IMR-90 (cell line): ENCODE results near the gene SYT2. TPM values are rescaled to one million over a fixed set of nuclear protein-coding genes. Genes with fewer than 3 reads are reported as not detected.

Source experiments
- ATAC-seq: fragments of 200-7000 bp; cut with Tn5 transposase; 2 replicates; pipeline ENCODE4 v1.9.1; 2020; ENCODE audit warnings: low read depth, mild to moderate bottlenecking, moderate library complexity
- BruUV-seq: library from RNA; stranded (reverse); fragments of 400-500 nt; replicated peaks from 2 replicates; lab custom pipeline; 2021; lab: Mats Ljungman, UMichigan
- CTCF ChIA-PET: fragments of 300-600 bp; formaldehyde crosslinking; extraction: SDS; loops from one replicate; lab custom pipeline; 2021; ENCODE audit warnings: antibody characterized with exemption; lab: Yijun Ruan, JAX
- POLR2A ChIA-PET: fragments of 300-600 bp; sonication (Branson Sonifier 250); formaldehyde crosslinking; loops from one replicate; lab custom pipeline; 2022; ENCODE audit warnings: antibody characterized with exemption; ENCODE audit not compliant: unreplicated experiment; lab: Charles Lee
- DNase-seq: peaks from one replicate; pipeline ENCODE4 v3.0.0; 2013
- H2AFZ ChIP-seq: replicated peaks from 2 replicates; pipeline ENCODE3; 2013; ENCODE audit warnings: low read length, mild to moderate bottlenecking; ENCODE audit not compliant: poor library complexity
- H2AK5ac ChIP-seq: 2 replicates; pipeline ENCODE4 v1.6.1; 2013; ENCODE audit warnings: low read depth, low read length, inconsistent platforms
- H2AK9ac ChIP-seq: replicated peaks from 2 replicates; pipeline ENCODE3; 2013; ENCODE audit warnings: mild to moderate bottlenecking, low read depth, low read length, moderate library complexity; ENCODE audit not compliant: poor library complexity
- H2BK120ac ChIP-seq: 2 replicates; pipeline ENCODE4 v1.6.1; 2013; ENCODE audit warnings: low read depth, low read length, inconsistent platforms
- H2BK15ac ChIP-seq: 3 replicates; pipeline ENCODE4 v1.6.1; 2013; ENCODE audit warnings: low read depth, low read length, inconsistent platforms
- H2BK20ac ChIP-seq: 2 replicates; pipeline ENCODE4 v1.6.1; 2013; ENCODE audit warnings: low read depth, mild to moderate bottlenecking, inconsistent platforms, low read length, moderate library complexity
- H2BK5ac ChIP-seq: 2 replicates; pipeline ENCODE4 v1.6.1; 2013; ENCODE audit warnings: mild to moderate bottlenecking, low read depth, low read length, inconsistent platforms; ENCODE audit not compliant: poor library complexity, severe bottlenecking
- H3K14ac ChIP-seq: replicated peaks from 2 replicates; pipeline ENCODE4 v1.6.1; 2013; ENCODE audit warnings: low read depth, low read length, inconsistent platforms
- H3K18ac ChIP-seq: 2 replicates; pipeline ENCODE4 v1.6.1; 2013; ENCODE audit warnings: low read depth, low read length, control low read depth
- H3K23ac ChIP-seq: 2 replicates; pipeline ENCODE4 v1.6.1; 2013; ENCODE audit warnings: low read depth, low read length, inconsistent platforms
- H3K27ac ChIP-seq: 2 replicates; pipeline ENCODE4 v1.5.1; 2013; ENCODE audit warnings: mild to moderate bottlenecking, control low read depth, low read length; ENCODE audit not compliant: insufficient read depth
- H3K27me3 ChIP-seq: 2 replicates; pipeline ENCODE4 v1.6.1; 2013; ENCODE audit warnings: low read length; ENCODE audit not compliant: control insufficient read depth, insufficient read depth
- H3K36me3 ChIP-seq: 2 replicates; pipeline ENCODE4 v1.6.1; 2013; ENCODE audit warnings: low read length, mixed read lengths; ENCODE audit not compliant: control insufficient read depth, insufficient read depth
- H3K4ac ChIP-seq: 2 replicates; pipeline ENCODE4 v1.6.1; 2013; ENCODE audit warnings: low read depth, low read length, inconsistent platforms
- H3K4me1 ChIP-seq: 2 replicates; pipeline ENCODE4 v1.6.1; 2013; ENCODE audit warnings: low read length, mixed read lengths; ENCODE audit not compliant: control insufficient read depth, insufficient read depth
- H3K4me2 ChIP-seq: 2 replicates; pipeline ENCODE4 v1.6.1; 2013; ENCODE audit warnings: low read depth, mild to moderate bottlenecking, control low read depth, low read length, moderate library complexity
- H3K4me3 ChIP-seq: 2 replicates; pipeline ENCODE4 v1.5.1; 2013; ENCODE audit warnings: low read depth, mild to moderate bottlenecking, control low read depth, low read length, moderate library complexity; ENCODE audit not compliant: insufficient read depth
- H3K56ac ChIP-seq: 2 replicates; pipeline ENCODE4 v1.6.1; 2013; ENCODE audit warnings: low read length, inconsistent platforms; ENCODE audit not compliant: insufficient read depth; ENCODE audit errors: extremely low read depth
- H3K79me1 ChIP-seq, 2 experiments: 2 replicates each; pipeline ENCODE4 v1.6.1; 2013; ENCODE audit warnings: low read length in 2 of 2, inconsistent platforms in 1 of 2, low read depth in 1 of 2
- H3K9ac ChIP-seq: 2 replicates; pipeline ENCODE4 v1.6.1; 2013; ENCODE audit warnings: low read depth, low read length, control low read depth
- H3K9me1 ChIP-seq: 2 replicates; pipeline ENCODE4 v1.6.1; 2013; ENCODE audit warnings: low read length, inconsistent platforms; ENCODE audit not compliant: insufficient read depth
- H3K9me3 ChIP-seq: 2 replicates; pipeline ENCODE4 v1.6.1; 2013; ENCODE audit warnings: low read length; ENCODE audit not compliant: control insufficient read depth, insufficient read depth
- H4K20me1 ChIP-seq: 2 replicates; pipeline ENCODE4 v1.6.1; 2013; ENCODE audit warnings: low read length, inconsistent platforms; ENCODE audit not compliant: insufficient read depth
- H4K5ac ChIP-seq: 2 replicates; pipeline ENCODE4 v1.6.1; 2013; ENCODE audit warnings: mild to moderate bottlenecking, low read depth, low read length, control low read depth
- H4K8ac ChIP-seq, 2 experiments: 2 replicates each; pipeline ENCODE4 v1.6.1; 2013; ENCODE audit warnings: low read depth in 2 of 2, low read length in 2 of 2, control low read depth in 1 of 2, inconsistent platforms in 1 of 2
- H4K91ac ChIP-seq: 2 replicates; pipeline ENCODE4 v1.6.1; 2013; ENCODE audit warnings: low read depth, low read length, inconsistent platforms; ENCODE audit not compliant: insufficient read depth
- BHLHE40 ChIP-seq: fragments of 150-350 bp; IDR thresholded peaks from 2 replicates; pipeline ENCODE4 v1.6.1; 2016; ENCODE audit warnings: mild to moderate bottlenecking, low read depth, low read length
- CEBPB ChIP-seq: IDR thresholded peaks from 2 replicates; pipeline ENCODE4 v1.6.1; 2012; ENCODE audit warnings: low read depth, low read length, improper control_type of control experiment
- CHD1 ChIP-seq: IDR thresholded peaks from 2 replicates; pipeline ENCODE4 v1.6.1; 2012; ENCODE audit warnings: low read depth, low read length, improper control_type of control experiment
- CTCF ChIP-seq: conservative IDR thresholded peaks from 2 replicates; pipeline ENCODE4 v1.5.1; 2012; ENCODE audit warnings: mild to moderate bottlenecking, low read depth, low read length, improper control_type of control experiment
- ELK1 ChIP-seq: fragments of 150-350 bp; IDR thresholded peaks from 2 replicates; pipeline ENCODE4 v1.6.1; 2016; ENCODE audit warnings: low read depth, mild to moderate bottlenecking, low read length, moderate library complexity, borderline replicate concordance
- FOS ChIP-seq: fragments of 150-350 bp; IDR thresholded peaks from 2 replicates; pipeline ENCODE4 v1.6.1; 2016; ENCODE audit warnings: low read depth, low read length
- MAFK ChIP-seq: IDR thresholded peaks from 2 replicates; pipeline ENCODE4 v1.6.1; 2012; ENCODE audit warnings: low read depth, low read length, improper control_type of control experiment
- MAZ ChIP-seq: IDR thresholded peaks from 2 replicates; pipeline ENCODE4 v1.6.1; 2012; ENCODE audit warnings: low read depth, mild to moderate bottlenecking, low read length, improper control_type of control experiment, moderate library complexity, borderline replicate concordance
- MXI1 ChIP-seq: IDR thresholded peaks from 2 replicates; pipeline ENCODE4 v1.6.1; 2012; ENCODE audit warnings: low read depth, mild to moderate bottlenecking, low read length, moderate library complexity, borderline replicate concordance
- NFE2L2 ChIP-seq: fragments of 150-350 bp; IDR thresholded peaks from 2 replicates; pipeline ENCODE4 v1.6.1; 2016; ENCODE audit warnings: low read depth, mild to moderate bottlenecking, low read length
- POLR2A ChIP-seq: IDR thresholded peaks from 2 replicates; pipeline ENCODE4 v1.6.1; 2012; ENCODE audit warnings: mild to moderate bottlenecking, low read depth, low read length
- RAD21 ChIP-seq: IDR thresholded peaks from 2 replicates; pipeline ENCODE4 v1.6.1; 2012; ENCODE audit warnings: low read length, improper control_type of control experiment
- RCOR1 ChIP-seq: IDR thresholded peaks from 2 replicates; pipeline ENCODE4 v1.6.1; 2012; ENCODE audit warnings: mild to moderate bottlenecking, low read length, improper control_type of control experiment; ENCODE audit not compliant: insufficient replicate concordance
- RFX5 ChIP-seq: IDR thresholded peaks from 2 replicates; pipeline ENCODE4 v1.8.0; 2012; ENCODE audit warnings: low read depth, mild to moderate bottlenecking, low read length, moderate library complexity
- SMC3 ChIP-seq: fragments of 150-350 bp; IDR thresholded peaks from 2 replicates; pipeline ENCODE4 v1.6.1; 2016; ENCODE audit warnings: low read depth, mild to moderate bottlenecking, antibody characterized with exemption, low read length, moderate library complexity
- WGBS, 2 experiments: methylation state at CpG; one replicate each; pipeline versions ENCODE4 v1.1.5 to v1.1.7; 2013; ENCODE audit warnings: missing lambda C conversion rate in 2 of 2; ENCODE audit not compliant: insufficient read length in 1 of 2; ENCODE audit errors: extremely low coverage in 2 of 2; 5-methylcytosine and 5-hydroxymethylcytosine counted together
- dilution Hi-C: fragments of 300-500 bp; cut with HindIII; formaldehyde crosslinking; loops from one replicate; pipeline ENCODE4 v1.14.3; 2018; ENCODE audit warnings: low sequenced_read_pairs; ENCODE audit not compliant: unreplicated experiment
- in situ Hi-C: fragments of 300-500 bp; cut with MboI; formaldehyde crosslinking; loops from 3 replicates; pipeline ENCODE4 v1.14.3; 2019; ENCODE audit warnings: low sequenced_read_pairs, inconsistent platforms, mixed read lengths
- intact Hi-C: fragments of 100-400 bp; cut with micrococcal nuclease; formaldehyde crosslinking; loops from 2 replicates; pipeline ENCODE4 v1.10.0; 2022
- polyA plus RNA-seq, 3 experiments: library from polyadenylated mRNA; depleted of rRNA; stranded (reverse); fragments of >200 nt; gene quantifications; 2 replicates each; pipeline ENCODE4 v1.2.3, GENCODE V29; 2012; ENCODE audit warnings: low replicate concordance in 1 of 3
- total RNA-seq: library from RNA; depleted of rRNA; stranded (reverse); fragments of >200 nt; gene quantifications from 2 replicates; pipeline ENCODE4 v1.2.3, GENCODE V29; 2012
- TF ChIP-seq, protein P1 (sequence below): fragments of 150-350 bp; IDR thresholded peaks from 2 replicates; pipeline ENCODE4 v1.6.1; 2017; ENCODE audit warnings: mild to moderate bottlenecking, antibody characterized with exemption, low read length, low read depth

Gene SYT2
- total and polyA plus RNA-seq, 2 of the 4 experiments (the other 2 are of a cell fraction) = under 0.01 TPM

GRCh38 chr1:202605515-202605914 is 104.7 kb downstream of the SYT2 start:
- dilution Hi-C loops = no loop called here

More at GRCh38 chr1:202605515-202605914, 104.7 kb downstream of the SYT2 start:
- Histone ChIP-seq H2BK20ac (no peak overlapping the region), H2AK9ac (no peak overlapping the region), H2AFZ (no peak overlapping the region), H3K36me3 (no peaks in the 10 kb centered on the region), H3K18ac (no peak overlapping the region), H3K4me1 (no peaks in the 10 kb centered on the region), H2AK5ac (no peak overlapping the region), H3K9ac (no peak overlapping the region), H4K8ac (no peak overlapping the region), H3K27me3 (no peaks in the 10 kb centered on the region), H3K56ac (no peak overlapping the region), H3K4me2 (no peak overlapping the region), H3K9me3 (no peaks in the 10 kb centered on the region), H4K5ac (no peak overlapping the region), H2BK15ac (no peak overlapping the region), H4K20me1 (no peaks in the 10 kb centered on the region), H3K14ac (no peak overlapping the region), H3K79me1 (no peaks in the 10 kb centered on the region), H3K4me3 (no peak overlapping the region), H4K91ac (no peak overlapping the region), H2BK5ac (no peak overlapping the region), H3K23ac (no peak overlapping the region), H3K4ac (no peak overlapping the region), H2BK120ac (no peak overlapping the region), H3K27ac (no peak overlapping the region), H3K9me1 (no peaks in the 10 kb centered on the region; the same call in 1 of the 2 replicates)
- in situ Hi-C loops = no loop called here
- POLR2A ChIA-PET = no interaction called here
- ATAC-seq (no peak), DNase-seq (no peak)
- no peak for TF ChIP-seq MXI1
- TF ChIP-seq RFX5 = no peak
- no peak for TF ChIP-seq RCOR1
- no peak for TF ChIP-seq MAZ
- no peak for TF ChIP-seq BHLHE40
- TF ChIP-seq MAFK = no peak
- TF ChIP-seq FOS = no peak
- TF ChIP-seq CHD1 = no peak
- TF ChIP-seq SMC3 = no peak
- TF ChIP-seq ELK1 = no peak
- no peak for TF ChIP-seq RAD21
- TF ChIP-seq, protein P1, sequence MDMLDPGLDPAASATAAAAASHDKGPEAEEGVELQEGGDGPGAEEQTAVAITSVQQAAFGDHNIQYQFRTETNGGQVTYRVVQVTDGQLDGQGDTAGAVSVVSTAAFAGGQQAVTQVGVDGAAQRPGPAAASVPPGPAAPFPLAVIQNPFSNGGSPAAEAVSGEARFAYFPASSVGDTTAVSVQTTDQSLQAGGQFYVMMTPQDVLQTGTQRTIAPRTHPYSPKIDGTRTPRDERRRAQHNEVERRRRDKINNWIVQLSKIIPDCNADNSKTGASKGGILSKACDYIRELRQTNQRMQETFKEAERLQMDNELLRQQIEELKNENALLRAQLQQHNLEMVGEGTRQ = no peak
- TF ChIP-seq CEBPB = no peak
- no peak for TF ChIP-seq NFE2L2
- no peak for TF ChIP-seq CTCF
- no peak for TF ChIP-seq POLR2A
- no CpG with 5 or more reads among the region's 5 CpGs for WGBS, 2 experiments
- CTCF ChIA-PET = interaction anchor here (0.6 kb wide), 1 partner anchor 38 kb away, joined by 3 read pairs; no protein-coding TSS in a partner anchor
- intact Hi-C loops = no loop called here
- BruUV-seq = no TSS peak
